HepG2 (cell line): ENCODE data around the gene LAPTM4A. TPM values are rescaled to one million over a fixed set of nuclear protein-coding genes. Genes with fewer than 3 reads are reported as not detected.

Experiments used
- CCAR2 ChIP-seq: fragments of 200-400 bp; formaldehyde crosslinking; optimal IDR thresholded peaks from 2 replicates; pipeline ENCODE3; 2018; ENCODE audit warnings: low read depth, mild to moderate bottlenecking, low read length, moderate library complexity
- HMG20A ChIP-seq: IDR thresholded peaks from 2 replicates; pipeline ENCODE4 v1.6.1; 2016; ENCODE audit warnings: borderline replicate concordance
- HNRNPH1 ChIP-seq: fragments of 200-400 bp; formaldehyde crosslinking; optimal IDR thresholded peaks from 2 replicates; pipeline ENCODE3; 2017; ENCODE audit warnings: mild to moderate bottlenecking, low read depth, low read length
- IKZF4 ChIP-seq: sonication (generic); formaldehyde crosslinking; IDR thresholded peaks from 2 replicates; pipeline ENCODE4 v1.5.1; 2020; ENCODE audit warnings: borderline replicate concordance, mild to moderate bottlenecking, low read depth, missing genetic modification reagents; ENCODE audit errors: not compliant biosample characterization
- IRX3 ChIP-seq: sonication (generic); formaldehyde crosslinking; IDR thresholded peaks from 2 replicates; pipeline ENCODE4 v1.8.1; 2023; ENCODE audit warnings: mild to moderate bottlenecking, low read depth, missing genetic modification reagents, borderline replicate concordance
- KDM4B ChIP-seq: sonication (generic); formaldehyde crosslinking; IDR thresholded peaks from 2 replicates; pipeline ENCODE4 v1.4.0; 2020; ENCODE audit warnings: missing genetic modification reagents
- MYC ChIP-seq: sonication (generic); formaldehyde crosslinking; IDR thresholded peaks from 2 replicates; pipeline ENCODE4 v1.9.0; 2021; ENCODE audit warnings: missing genetic modification reagents, borderline replicate concordance
- POLR2AphosphoS2 ChIP-seq: IDR thresholded peaks from 2 replicates; pipeline ENCODE4 v1.6.1; 2011; ENCODE audit warnings: low read depth, low read length, improper control_type of control experiment
- RAD21 ChIP-seq: fragments of 450-650 bp; formaldehyde crosslinking; IDR thresholded peaks from 2 replicates; pipeline ENCODE4 v1.5.0; 2020; ENCODE audit warnings: mild to moderate bottlenecking
- REPIN1 ChIP-seq: sonication (generic); formaldehyde crosslinking; IDR thresholded peaks from 2 replicates; pipeline ENCODE4 v1.8.0; 2022; ENCODE audit warnings: missing genetic modification reagents, low read depth, mild to moderate bottlenecking, borderline replicate concordance
- SNAI1 ChIP-seq: sonication (generic); formaldehyde crosslinking; IDR thresholded peaks from 2 replicates; pipeline ENCODE4 v1.5.0; 2020; ENCODE audit warnings: mild to moderate bottlenecking, missing genetic modification reagents, borderline replicate concordance
- SOX6 ChIP-seq, 2 experiments: fragments of 450-650 bp in 1 of 2; sonication (generic) in 1 of 2; formaldehyde crosslinking in 1 of 2; IDR thresholded peaks; 2 replicates each; pipeline versions ENCODE4 v1.4.0 to v1.6.1; 2017 to 2020; ENCODE audit warnings: antibody characterized with exemption in 1 of 2, mild to moderate bottlenecking in 1 of 2, missing genetic modification reagents in 1 of 2
- SRSF1 ChIP-seq: fragments of 200-400 bp; formaldehyde crosslinking; optimal IDR thresholded peaks from 2 replicates; pipeline ENCODE3; 2017; ENCODE audit warnings: mild to moderate bottlenecking, low read depth, low read length, moderate library complexity
- ZFAT ChIP-seq: sonication (generic); formaldehyde crosslinking; conservative IDR thresholded peaks from 2 replicates; pipeline ENCODE4 v1.8.1; 2023; ENCODE audit warnings: missing genetic modification reagents, inconsistent platforms
- ZNF121 ChIP-seq: sonication (generic); formaldehyde crosslinking; IDR thresholded peaks from 2 replicates; pipeline ENCODE4 v1.5.0; 2020; ENCODE audit warnings: mild to moderate bottlenecking, missing genetic modification reagents
- ZNF790 ChIP-seq: sonication (generic); formaldehyde crosslinking; IDR thresholded peaks from 2 replicates; pipeline ENCODE4 v1.8.0; 2022; ENCODE audit warnings: missing genetic modification reagents, mild to moderate bottlenecking, borderline replicate concordance
- polyA plus RNA-seq, 8 experiments: library from polyadenylated mRNA; depleted of rRNA in 3 of 8; stranded (reverse) in 7 of 8; unstranded in 1 of 8; fragments of >200 nt; fragmentation: Illumina TruSeq in 4 of 8; extraction: Trizol in 4 of 8; gene quantifications; 2 replicates each; pipeline versions ENCODE4 v1.2.1 to v1.2.3, GENCODE V29; 2011 to 2016; ENCODE audit warnings: low read depth in 4 of 8, missing spikeins in 1 of 8, mixed read lengths in 1 of 8; ENCODE audit not compliant: insufficient read depth in 1 of 8
- total RNA-seq, 5 experiments: library from RNA; depleted of rRNA; stranded (reverse); fragments of >200 nt; fragmentation: Illumina TruSeq; extraction: Trizol; gene quantifications; 2 replicates each; pipeline ENCODE4 v1.2.3, GENCODE V29; 2016; ENCODE audit warnings: low read depth in 1 of 5
- TF ChIP-seq, protein P1 (sequence below): sonication (generic); formaldehyde crosslinking; IDR thresholded peaks from 2 replicates; pipeline ENCODE4 v1.5.0; 2020; ENCODE audit warnings: mild to moderate bottlenecking, missing genetic modification reagents
- TF ChIP-seq, protein P2 (sequence below): IDR thresholded peaks from 2 replicates; pipeline ENCODE4 v1.6.1; 2018; ENCODE audit warnings: missing genetic modification reagents, mild to moderate bottlenecking, missing compliant biosample characterization
- TF ChIP-seq, protein P3 (sequence below): sonication (generic); formaldehyde crosslinking; conservative IDR thresholded peaks from 2 replicates; pipeline ENCODE4 v1.8.0; 2022; ENCODE audit warnings: low read depth, missing genetic modification reagents
- TF ChIP-seq, protein P4 (sequence below): sonication (generic); formaldehyde crosslinking; IDR thresholded peaks from 2 replicates; pipeline ENCODE4 v1.4.0; 2020; ENCODE audit warnings: missing genetic modification reagents, borderline replicate concordance

LAPTM4A gene
- total and polyA plus RNA-seq, 2 of the 13 experiments (the other 11 are each of a cell fraction or from before 2014, with no cell fraction given), result 116 to 558 TPM

DNA sequence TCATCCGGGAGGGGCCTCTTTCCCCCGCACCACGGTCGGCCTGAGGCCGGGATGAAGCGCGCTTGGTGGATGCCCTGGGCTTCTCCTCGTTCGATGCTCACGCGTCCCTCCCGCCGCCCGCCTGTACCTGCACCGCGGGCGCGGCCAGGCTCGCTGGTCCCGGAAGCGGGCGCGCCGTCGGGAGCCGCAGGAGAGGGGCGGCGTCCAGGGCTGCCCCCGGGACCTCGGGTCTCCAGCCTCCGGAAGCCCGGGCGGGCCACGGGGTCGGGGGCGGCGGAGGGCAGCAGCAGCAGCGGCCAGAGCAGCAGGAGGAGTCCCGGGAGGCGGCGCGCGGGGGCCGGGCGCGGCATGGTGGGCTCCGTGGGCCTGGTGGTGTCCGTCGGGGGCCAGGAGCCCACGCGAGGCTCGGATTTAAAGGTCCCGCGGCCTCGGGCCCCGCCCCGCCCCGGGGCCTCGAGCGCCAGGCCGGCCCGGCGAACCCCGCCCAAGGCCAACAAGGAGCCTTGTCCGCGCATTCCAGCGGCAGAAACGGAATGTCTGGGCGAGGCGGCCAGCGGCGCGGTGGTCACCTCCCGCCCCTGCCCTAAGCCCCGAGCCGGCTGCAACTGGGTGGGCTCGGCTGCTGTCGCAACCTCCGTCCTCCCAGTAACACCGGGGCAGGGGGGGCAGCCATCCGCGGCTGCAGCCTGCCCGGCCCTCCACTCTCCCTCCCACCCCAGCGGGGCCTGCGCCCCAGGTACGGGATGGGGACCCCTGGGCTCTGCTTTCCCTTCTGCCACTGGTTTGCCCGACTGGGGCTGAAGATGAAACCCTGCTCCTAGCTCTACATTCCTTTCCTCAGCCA lies 38.9 kb downstream of the LAPTM4A start, which contains the start of gene MATN3 (continued):
- no peak for TF ChIP-seq SOX6 (IDR thresholded peaks at IDR 0.05)
- no peak for TF ChIP-seq SOX6 (CRISPR knock-in tag; IDR thresholded peaks at IDR 0.05)
- TF ChIP-seq REPIN1 (CRISPR knock-in tag), result 0 out of 2 replicates have a peak, but pooled peaks have one; percentile 58
- TF ChIP-seq SNAI1 (CRISPR knock-in tag), result no peak
- TF ChIP-seq HNRNPH1, result no peak
- no peak for TF ChIP-seq HMG20A (CRISPR knock-in tag)
- no peak for TF ChIP-seq SRSF1
- peak; percentile 65; the same call in 1 of the 2 replicates for TF ChIP-seq IRX3 (CRISPR knock-in tag)
- 0 out of 2 replicates have a peak, but pooled peaks have one; percentile 21 for TF ChIP-seq ZNF790 (CRISPR knock-in tag)
- TF ChIP-seq, protein P1, sequence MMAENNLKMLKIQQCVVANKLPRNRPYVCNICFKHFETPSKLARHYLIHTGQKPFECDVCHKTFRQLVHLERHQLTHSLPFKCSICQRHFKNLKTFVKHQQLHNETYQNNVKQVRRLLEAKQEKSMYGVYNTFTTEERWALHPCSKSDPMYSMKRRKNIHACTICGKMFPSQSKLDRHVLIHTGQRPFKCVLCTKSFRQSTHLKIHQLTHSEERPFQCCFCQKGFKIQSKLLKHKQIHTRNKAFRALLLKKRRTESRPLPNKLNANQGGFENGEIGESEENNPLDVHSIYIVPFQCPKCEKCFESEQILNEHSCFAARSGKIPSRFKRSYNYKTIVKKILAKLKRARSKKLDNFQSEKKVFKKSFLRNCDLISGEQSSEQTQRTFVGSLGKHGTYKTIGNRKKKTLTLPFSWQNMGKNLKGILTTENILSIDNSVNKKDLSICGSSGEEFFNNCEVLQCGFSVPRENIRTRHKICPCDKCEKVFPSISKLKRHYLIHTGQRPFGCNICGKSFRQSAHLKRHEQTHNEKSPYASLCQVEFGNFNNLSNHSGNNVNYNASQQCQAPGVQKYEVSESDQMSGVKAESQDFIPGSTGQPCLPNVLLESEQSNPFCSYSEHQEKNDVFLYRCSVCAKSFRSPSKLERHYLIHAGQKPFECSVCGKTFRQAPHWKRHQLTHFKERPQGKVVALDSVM (CRISPR knock-in tag), result peak; percentile 66; the same call in 1 of the 2 replicates
- TF ChIP-seq RAD21, result 0 out of 2 replicates have a peak, but pooled peaks have one; percentile 9
- TF ChIP-seq, protein P2, sequence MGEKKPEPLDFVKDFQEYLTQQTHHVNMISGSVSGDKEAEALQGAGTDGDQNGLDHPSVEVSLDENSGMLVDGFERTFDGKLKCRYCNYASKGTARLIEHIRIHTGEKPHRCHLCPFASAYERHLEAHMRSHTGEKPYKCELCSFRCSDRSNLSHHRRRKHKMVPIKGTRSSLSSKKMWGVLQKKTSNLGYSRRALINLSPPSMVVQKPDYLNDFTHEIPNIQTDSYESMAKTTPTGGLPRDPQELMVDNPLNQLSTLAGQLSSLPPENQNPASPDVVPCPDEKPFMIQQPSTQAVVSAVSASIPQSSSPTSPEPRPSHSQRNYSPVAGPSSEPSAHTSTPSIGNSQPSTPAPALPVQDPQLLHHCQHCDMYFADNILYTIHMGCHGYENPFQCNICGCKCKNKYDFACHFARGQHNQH (CRISPR knock-in tag), result peak; percentile 74
- TF ChIP-seq, protein P3, sequence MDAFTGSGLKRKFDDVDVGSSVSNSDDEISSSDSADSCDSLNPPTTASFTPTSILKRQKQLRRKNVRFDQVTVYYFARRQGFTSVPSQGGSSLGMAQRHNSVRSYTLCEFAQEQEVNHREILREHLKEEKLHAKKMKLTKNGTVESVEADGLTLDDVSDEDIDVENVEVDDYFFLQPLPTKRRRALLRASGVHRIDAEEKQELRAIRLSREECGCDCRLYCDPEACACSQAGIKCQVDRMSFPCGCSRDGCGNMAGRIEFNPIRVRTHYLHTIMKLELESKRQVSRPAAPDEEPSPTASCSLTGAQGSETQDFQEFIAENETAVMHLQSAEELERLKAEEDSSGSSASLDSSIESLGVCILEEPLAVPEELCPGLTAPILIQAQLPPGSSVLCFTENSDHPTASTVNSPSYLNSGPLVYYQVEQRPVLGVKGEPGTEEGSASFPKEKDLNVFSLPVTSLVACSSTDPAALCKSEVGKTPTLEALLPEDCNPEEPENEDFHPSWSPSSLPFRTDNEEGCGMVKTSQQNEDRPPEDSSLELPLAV (CRISPR knock-in tag), result no peak
- TF ChIP-seq, protein P4, sequence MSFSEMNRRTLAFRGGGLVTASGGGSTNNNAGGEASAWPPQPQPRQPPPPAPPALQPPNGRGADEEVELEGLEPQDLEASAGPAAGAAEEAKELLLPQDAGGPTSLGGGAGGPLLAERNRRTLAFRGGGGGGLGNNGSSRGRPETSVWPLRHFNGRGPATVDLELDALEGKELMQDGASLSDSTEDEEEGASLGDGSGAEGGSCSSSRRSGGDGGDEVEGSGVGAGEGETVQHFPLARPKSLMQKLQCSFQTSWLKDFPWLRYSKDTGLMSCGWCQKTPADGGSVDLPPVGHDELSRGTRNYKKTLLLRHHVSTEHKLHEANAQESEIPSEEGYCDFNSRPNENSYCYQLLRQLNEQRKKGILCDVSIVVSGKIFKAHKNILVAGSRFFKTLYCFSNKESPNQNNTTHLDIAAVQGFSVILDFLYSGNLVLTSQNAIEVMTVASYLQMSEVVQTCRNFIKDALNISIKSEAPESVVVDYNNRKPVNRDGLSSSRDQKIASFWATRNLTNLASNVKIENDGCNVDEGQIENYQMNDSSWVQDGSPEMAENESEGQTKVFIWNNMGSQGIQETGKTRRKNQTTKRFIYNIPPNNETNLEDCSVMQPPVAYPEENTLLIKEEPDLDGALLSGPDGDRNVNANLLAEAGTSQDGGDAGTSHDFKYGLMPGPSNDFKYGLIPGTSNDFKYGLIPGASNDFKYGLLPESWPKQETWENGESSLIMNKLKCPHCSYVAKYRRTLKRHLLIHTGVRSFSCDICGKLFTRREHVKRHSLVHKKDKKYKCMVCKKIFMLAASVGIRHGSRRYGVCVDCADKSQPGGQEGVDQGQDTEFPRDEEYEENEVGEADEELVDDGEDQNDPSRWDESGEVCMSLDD (CRISPR knock-in tag), result no peak; the same call in 1 of the 2 replicates
- TF ChIP-seq CCAR2, result no peak
- no peak for TF ChIP-seq POLR2AphosphoS2
- TF ChIP-seq KDM4B (CRISPR knock-in tag), result no peak; the same call in 1 of the 2 replicates
- no peak; the same call in 1 of the 2 replicates for TF ChIP-seq MYC (CRISPR knock-in tag)
- peak; percentile 77 for TF ChIP-seq IKZF4 (CRISPR knock-in tag)
- peak; percentile 19; the same call in 1 of the 2 replicates for TF ChIP-seq ZNF121 (CRISPR knock-in tag)
- no peak for TF ChIP-seq ZFAT (CRISPR knock-in tag)
